GM19372 (cell line): ENCODE data around the gene SPRING1.
"Not testable (repeated sequence)": the region's sequence is repeated elsewhere in the genome, so short reads cannot be mapped to it uniquely, and the experiment has no call there.

Experiments used
- ATAC-seq: cut with Tn5 transposase; IDR thresholded peaks from one replicate; pipeline ENCODE4 v1.9.1; 2021; ENCODE audit warnings: mild to moderate bottlenecking, low read depth, moderate library complexity; ENCODE audit not compliant: unreplicated experiment

SPRING1 gene

GRCh38 chr12:116737774-116738657 lies at the start of gene SPRING1, which contains the start of gene RNFT2:
Gene SPRING1, minus strand, starts transcription at chr12:116738069. Its CDS starts 169 bp downstream, at chr12:116737900.
Gene RNFT2, plus strand, starts transcription at chr12:116738315. Its CDS starts 2,183 bp downstream, at chr12:116740498.
- ATAC-seq = peak; percentile 95

GRCh38 chr12:116784238-116784612 lies 46.4 kb upstream of the SPRING1 start:
- ATAC-seq = no peak

- ATAC-seq = no peak
These were observed 45.8 kb upstream of the SPRING1 start for GRCh38 chr12:116783525-116784237.

GRCh38 chr12:116780942-116781341 lies 43.1 kb upstream of the SPRING1 start:
- ATAC-seq = no peak

GRCh38 chr12:116779597-116779996 lies 41.7 kb upstream of the SPRING1 start:
- no peak for ATAC-seq

- no peak for ATAC-seq
These were observed 39.4 kb upstream of the SPRING1 start for GRCh38 chr12:116777245-116777644.

- no peak for ATAC-seq
These were observed 36.2 kb upstream of the SPRING1 start for GRCh38 chr12:116774020-116774419.

- no peak for ATAC-seq
These were observed 35.4 kb upstream of the SPRING1 start for GRCh38 chr12:116773276-116773731.

GRCh38 chr12:116771651-116772050 lies 33.8 kb upstream of the SPRING1 start:
- ATAC-seq = no peak

- no peak for ATAC-seq
These were observed 28.9 kb upstream of the SPRING1 start for GRCh38 chr12:116766746-116767145.

- no peak for ATAC-seq
These were observed 28.4 kb upstream of the SPRING1 start for GRCh38 chr12:116766285-116766684.

GRCh38 chr12:116765271-116765670 lies 27.4 kb upstream of the SPRING1 start:
- no peak for ATAC-seq

- no peak for ATAC-seq
These were observed 23.6 kb upstream of the SPRING1 start for GRCh38 chr12:116761499-116761898.

GRCh38 chr12:116760622-116761020 lies 22.8 kb upstream of the SPRING1 start:
- no peak for ATAC-seq

GRCh38 chr12:116759783-116760621 lies 22.1 kb upstream of the SPRING1 start:
- no peak for ATAC-seq

- ATAC-seq = not testable (repeated sequence)
These were observed 16.9 kb upstream of the SPRING1 start for GRCh38 chr12:116754783-116755182.

GRCh38 chr12:116754097-116754496 lies 16.2 kb upstream of the SPRING1 start:
- ATAC-seq = not testable (repeated sequence)

- no peak for ATAC-seq
These were observed 12.4 kb upstream of the SPRING1 start for GRCh38 chr12:116750298-116750697.

- no peak for ATAC-seq
These were observed 12.0 kb upstream of the SPRING1 start for GRCh38 chr12:116749884-116750283.

- no peak for ATAC-seq
These were observed 7.7 kb upstream of the SPRING1 start for GRCh38 chr12:116745554-116745953.
